Naive thymus-derived CD8-positive, alpha-beta T cell (primary cell): ENCODE results near the gene GRID1. TPM values are rescaled to one million over a fixed set of nuclear protein-coding genes. Genes with fewer than 3 reads are reported as not detected.

ENCODE experiments used
- ATAC-seq, 2 donors: fragments of 150-1000 bp; cut with Tn5 transposase in 1 of 2; sonication (Bioruptor Pico), chemical (Tn5 transposase) in 1 of 2; 1 replicate in 1 of 2; 2 replicates in 1 of 2; pipeline ENCODE4 v1.10.0; 2021; ENCODE audit warnings: mild to moderate bottlenecking in 2 of 2, moderate library complexity in 2 of 2
- POLR2A ChIA-PET: fragments of 350-600 bp; sonication (Branson Sonifier 250); formaldehyde crosslinking; loops from one replicate; lab custom pipeline; 2021; ENCODE audit warnings: antibody characterized with exemption; lab: Charles Lee
- DNase-seq, 10 donors: peaks; one replicate each; pipeline versions ENCODE4 v3.0.0 to v3.0.0-alpha.2; 2020 to 2022
- H3K27ac Mint-ChIP-seq, 10 donors: one replicate each; pipeline ENCODE4 v1.8.0; 2020 to 2022; ENCODE audit warnings: mild to moderate bottlenecking in 10 of 10, mixed read lengths in 10 of 10, moderate library complexity in 4 of 10, inconsistent platforms in 1 of 10
- H3K27me3 Mint-ChIP-seq, 5 donors: one replicate each; pipeline ENCODE4 v1.8.0; 2021 to 2022; ENCODE audit warnings: mixed read lengths in 5 of 5
- H3K36me3 Mint-ChIP-seq, 3 donors: one replicate each; pipeline ENCODE4 v1.8.0; 2020 to 2022; ENCODE audit warnings: mixed read lengths in 3 of 3, mild to moderate bottlenecking in 2 of 3, inconsistent platforms in 1 of 3
- H3K4me1 Mint-ChIP-seq, 4 donors: one replicate each; pipeline ENCODE4 v1.8.0; 2021 to 2022; ENCODE audit warnings: mixed read lengths in 4 of 4
- H3K4me3 Mint-ChIP-seq, 10 donors: one replicate each; pipeline ENCODE4 v1.8.0; 2020 to 2022; ENCODE audit warnings: mild to moderate bottlenecking in 10 of 10, mixed read lengths in 10 of 10, moderate library complexity in 6 of 10, inconsistent platforms in 1 of 10
- H3K9me3 Mint-ChIP-seq, 9 donors: one replicate each; pipeline ENCODE4 v1.8.0; 2020 to 2022; ENCODE audit warnings: mixed read lengths in 9 of 9, mild to moderate bottlenecking in 3 of 9, inconsistent platforms in 1 of 9, moderate library complexity in 1 of 9
- polyA plus RNA-seq, 3 donors: library from polyadenylated mRNA; unstranded; fragments of 300-500 nt; fragmentation: Illumina TruSeq; gene quantifications; one replicate each; pipeline ENCODE4 v1.2.3, GENCODE V29; 2021
- total RNA-seq, 8 experiments: library from RNA in 2 of 8; stranded (reverse) in 2 of 8; gene quantifications; one replicate each; pipeline ENCODE4 v1.2.3 and lab custom pipeline; 2021 to 2026

Gene GRID1
- total and polyA plus RNA-seq, 5 experiments from 2014 or later, result not detected

DNA sequence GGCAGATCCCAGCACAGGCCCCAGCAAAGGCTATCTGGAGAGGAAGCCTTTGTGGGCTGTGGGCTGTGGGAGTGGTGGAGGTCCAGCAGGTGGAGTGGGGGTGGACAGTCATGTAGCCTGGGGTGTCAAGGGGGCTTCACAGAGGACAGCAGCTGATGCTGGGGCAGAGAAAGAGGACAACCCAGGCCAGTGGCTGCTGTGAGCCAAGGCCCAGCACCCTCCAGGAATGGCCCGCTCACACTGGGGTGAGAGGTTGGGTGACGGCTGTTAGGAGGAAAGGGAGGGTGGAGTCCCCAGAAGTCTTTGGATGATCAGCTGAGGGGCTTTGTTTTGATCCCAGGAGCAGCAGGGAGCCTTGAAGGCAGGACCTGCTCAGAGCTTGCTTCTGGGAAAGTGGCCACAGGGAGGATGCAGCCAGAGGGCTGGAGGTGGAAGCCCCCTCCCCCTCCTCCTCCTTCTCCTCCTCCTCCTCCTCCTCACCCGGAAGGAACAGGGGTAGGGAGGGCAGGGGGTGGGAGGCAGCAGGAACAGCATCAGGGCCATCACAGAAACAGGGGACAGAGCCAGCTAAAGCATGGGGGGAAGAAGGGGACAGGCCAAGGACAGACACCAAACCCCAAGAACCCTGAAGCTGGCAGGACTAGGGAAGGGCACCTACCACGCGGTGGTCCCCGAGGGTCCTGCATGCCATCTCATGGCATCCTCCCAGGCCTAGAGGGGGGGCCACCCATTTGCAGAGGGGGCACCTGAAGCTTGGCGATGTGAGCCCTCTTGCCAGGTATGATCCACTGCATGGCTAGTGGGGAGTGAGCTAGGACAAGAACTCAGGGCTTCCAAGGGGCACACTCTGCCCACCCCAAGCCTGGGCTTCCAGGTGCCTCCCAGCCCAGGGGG lies 144.9 kb downstream of the GRID1 start:
- Mint-ChIP-seq H3K36me3 (no peaks in the 10 kb centered on the region), H3K27me3 (peaks cover 0 to 5% (median 0%) of the 10 kb centered on the region in 5 donors), H3K4me3 (no peak overlapping the region), H3K27ac (no peak overlapping the region), H3K9me3 (no peaks in the 10 kb centered on the region), H3K4me1 (peaks cover 0 to 2% (median under 1%) of the 10 kb centered on the region in 4 donors)
- POLR2A ChIA-PET, result no interaction called here
- ATAC-seq, result no peak
- DNase-seq, result no peak

DNA sequence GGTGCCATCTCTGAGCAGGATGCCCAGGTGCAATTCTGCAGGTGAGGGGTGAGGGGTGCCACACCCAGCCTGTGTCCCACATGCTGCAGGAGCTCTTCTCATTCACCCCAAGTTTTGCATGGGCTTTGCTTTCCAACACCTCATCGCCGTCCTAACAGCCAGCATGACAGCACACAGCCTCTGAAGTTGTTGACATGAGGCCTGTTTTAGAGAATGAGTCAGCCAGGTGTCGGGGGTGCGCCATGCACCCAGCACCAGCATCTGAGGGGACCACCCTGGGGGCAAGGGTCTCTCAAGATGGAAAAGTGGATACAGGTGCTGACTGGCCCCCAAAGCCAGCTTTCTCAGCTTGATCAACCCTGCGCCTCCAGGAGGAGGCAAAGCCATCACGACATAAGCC lies 146.0 kb downstream of the GRID1 start:
- POLR2A ChIA-PET, result no interaction called here
- Mint-ChIP-seq H3K4me3 (no peak overlapping the region), H3K9me3 (no peaks in the 10 kb centered on the region), H3K27ac (no peak overlapping the region), H3K27me3 (peaks cover 0 to 14% (median 2%) of the 10 kb centered on the region in 5 donors), H3K4me1 (peaks cover 0 to 2% (median under 1%) of the 10 kb centered on the region in 4 donors), H3K36me3 (no peaks in the 10 kb centered on the region)
- DNase-seq (no peak), ATAC-seq (no peak)

DNA sequence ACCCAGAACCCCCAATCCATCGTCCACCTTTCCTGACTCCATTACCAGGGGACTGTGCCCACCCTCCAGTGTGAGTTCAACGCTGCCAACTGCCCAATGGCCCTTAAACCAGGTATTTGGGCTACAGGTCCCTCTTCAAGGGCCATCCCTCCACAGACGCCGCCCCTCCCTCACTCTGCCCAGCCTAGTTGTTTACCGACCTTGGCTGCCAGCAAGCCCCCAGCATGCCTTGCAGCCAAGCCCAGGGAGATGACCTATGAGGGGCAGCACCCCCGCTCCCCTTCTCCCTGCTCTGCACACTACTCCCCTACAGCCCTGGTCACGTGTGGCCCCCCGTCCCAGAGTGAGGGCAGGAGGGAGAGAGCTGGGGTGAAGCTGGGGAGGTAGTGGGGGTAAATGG lies 147.3 kb downstream of the GRID1 start:
- POLR2A ChIA-PET, result no interaction called here
- Mint-ChIP-seq H3K9me3 (no peaks in the 10 kb centered on the region), H3K27ac (no peak overlapping the region), H3K4me1 (peaks cover 0 to 1% (median 0%) of the 10 kb centered on the region in 4 donors), H3K4me3 (no peak overlapping the region), H3K27me3 (peaks cover 0 to 13% (median 2%) of the 10 kb centered on the region in 5 donors), H3K36me3 (no peaks in the 10 kb centered on the region)
- DNase-seq, result no peak
- ATAC-seq, result no peak

DNA sequence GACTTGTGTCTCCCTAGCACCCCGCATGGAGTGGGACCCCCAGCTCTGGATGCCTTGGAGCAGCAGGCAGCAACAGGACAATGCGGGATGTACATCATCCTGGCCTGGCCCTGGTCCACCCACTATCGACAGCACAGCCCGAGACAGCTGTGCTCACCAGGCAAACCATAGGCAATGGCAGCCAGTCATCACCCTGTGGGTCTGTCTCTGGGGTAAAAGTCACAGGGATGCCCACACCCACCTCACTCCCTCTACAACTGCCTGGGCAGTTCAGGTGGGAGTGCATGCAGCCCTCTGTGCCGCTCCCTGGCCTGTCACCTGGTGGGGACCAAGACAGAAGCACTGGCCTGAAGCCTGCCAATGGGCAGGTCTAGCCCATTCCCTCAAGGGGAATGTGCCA lies 147.8 kb downstream of the GRID1 start:
- H3K4me3 Mint-ChIP-seq, result no peak overlapping the region
- H3K27ac Mint-ChIP-seq, result no peak overlapping the region
- H3K4me1 Mint-ChIP-seq, result peaks cover 0 to 1% (median 0%) of the 10 kb centered on the region in 4 donors
- POLR2A ChIA-PET, result no interaction called here
- H3K27me3 Mint-ChIP-seq, result peaks cover 0 to 15% (median 2%) of the 10 kb centered on the region in 5 donors
- ATAC-seq (no peak), DNase-seq (peak in 1 of 10 donors; percentile 36)
- no peaks in the 10 kb centered on the region for H3K36me3 Mint-ChIP-seq
- no peaks in the 10 kb centered on the region for H3K9me3 Mint-ChIP-seq

DNA sequence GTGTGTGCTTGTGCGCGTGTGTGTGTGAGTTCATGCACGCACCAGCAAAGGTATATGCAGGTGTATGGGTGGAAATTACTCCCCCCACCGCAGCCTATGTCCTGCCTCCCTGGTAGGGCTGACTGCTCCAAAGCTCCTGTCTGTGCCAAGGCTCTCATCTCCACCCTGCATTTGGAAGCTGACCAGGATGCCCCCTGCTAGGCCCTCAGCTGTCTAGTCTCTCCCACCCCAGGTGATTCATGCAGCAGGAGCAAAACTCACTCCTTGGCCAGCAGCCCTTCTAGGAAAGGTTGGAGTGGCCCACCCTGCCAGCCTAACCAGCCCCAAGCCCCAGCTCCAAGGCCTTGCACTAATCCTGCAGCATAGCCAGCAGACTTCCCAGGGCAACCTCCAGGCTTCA lies 148.4 kb downstream of the GRID1 start:
- Mint-ChIP-seq H3K27me3 (peaks cover 0 to 22% (median 3%) of the 10 kb centered on the region in 5 donors), H3K36me3 (no peaks in the 10 kb centered on the region), H3K4me1 (no peaks in the 10 kb centered on the region), H3K9me3 (no peaks in the 10 kb centered on the region), H3K27ac (no peak overlapping the region), H3K4me3 (no peak overlapping the region)
- ATAC-seq (no peak), DNase-seq (peak in 1 of 10 donors; percentile 30)
- POLR2A ChIA-PET, result no interaction called here

DNA sequence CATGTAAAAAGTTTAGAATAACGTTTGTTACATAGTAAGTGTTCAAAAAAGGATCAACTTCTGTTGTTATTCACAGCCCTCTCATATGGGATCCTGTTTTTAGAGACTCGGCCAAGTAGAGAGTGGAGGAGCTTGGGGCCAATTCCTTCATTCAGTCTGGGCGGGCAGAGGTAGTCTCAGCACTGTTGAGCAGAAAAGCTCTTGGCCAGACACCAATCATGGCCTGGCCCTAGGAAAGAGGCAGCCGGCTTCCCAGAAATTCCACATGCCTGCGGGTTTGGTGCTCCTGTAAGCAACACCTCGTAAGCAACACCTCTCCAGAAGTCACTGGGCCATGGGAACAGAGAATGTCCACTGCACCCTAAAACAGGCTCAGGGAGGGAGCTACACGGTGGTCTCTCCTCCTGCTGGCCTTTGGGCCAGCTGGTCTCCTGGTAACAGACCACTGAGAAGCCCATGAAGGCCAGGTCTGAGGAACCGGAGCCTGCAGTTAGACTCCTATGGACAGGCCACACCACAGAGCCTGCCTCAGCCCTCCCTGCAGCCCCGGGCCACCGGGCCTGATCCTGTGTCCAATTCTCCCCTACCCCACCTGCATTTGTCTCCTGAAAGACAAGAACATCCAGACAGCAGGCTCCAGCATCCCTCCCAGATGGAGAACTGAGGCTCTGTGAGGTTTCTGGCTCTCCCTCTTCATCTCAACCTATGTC lies 149.1 kb downstream of the GRID1 start:
- DNase-seq (peak in 1 of 10 donors; percentile 22), ATAC-seq (no peak)
- Mint-ChIP-seq H3K27me3 (peaks cover 0 to 25% (median 3%) of the 10 kb centered on the region in 5 donors), H3K9me3 (no peaks in the 10 kb centered on the region), H3K4me1 (no peaks in the 10 kb centered on the region), H3K27ac (no peak overlapping the region), H3K36me3 (no peaks in the 10 kb centered on the region), H3K4me3 (no peak overlapping the region)
- POLR2A ChIA-PET, result no interaction called here

DNA sequence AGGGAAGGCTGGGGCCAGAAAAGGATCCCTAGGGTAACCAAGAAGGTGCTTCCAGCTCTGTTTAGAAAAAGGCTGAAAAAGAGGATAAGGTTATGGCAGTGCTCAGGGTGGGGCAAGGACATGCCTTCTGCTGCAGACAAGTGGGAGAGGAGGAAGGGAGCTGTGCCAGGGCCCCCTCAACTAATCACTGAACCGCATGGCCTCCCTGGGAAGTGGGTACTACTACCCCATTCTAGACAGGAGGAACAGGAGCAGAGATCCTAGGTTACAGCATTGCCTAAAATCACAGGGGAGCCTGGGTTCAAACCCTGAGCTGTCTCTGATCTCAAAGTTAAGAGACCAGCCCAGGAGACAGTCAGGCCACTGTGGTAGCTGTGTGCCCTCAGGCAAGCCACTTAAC lies 149.7 kb downstream of the GRID1 start:
- POLR2A ChIA-PET, result no interaction called here
- no peak overlapping the region for H3K27ac Mint-ChIP-seq
- H3K27me3 Mint-ChIP-seq, result peaks cover 0 to 25% (median 3%) of the 10 kb centered on the region in 5 donors
- no peak for DNase-seq
- no peaks in the 10 kb centered on the region for H3K4me1 Mint-ChIP-seq
- no peak for ATAC-seq
- no peaks in the 10 kb centered on the region for H3K36me3 Mint-ChIP-seq
- no peaks in the 10 kb centered on the region for H3K9me3 Mint-ChIP-seq
- H3K4me3 Mint-ChIP-seq, result no peak overlapping the region

DNA sequence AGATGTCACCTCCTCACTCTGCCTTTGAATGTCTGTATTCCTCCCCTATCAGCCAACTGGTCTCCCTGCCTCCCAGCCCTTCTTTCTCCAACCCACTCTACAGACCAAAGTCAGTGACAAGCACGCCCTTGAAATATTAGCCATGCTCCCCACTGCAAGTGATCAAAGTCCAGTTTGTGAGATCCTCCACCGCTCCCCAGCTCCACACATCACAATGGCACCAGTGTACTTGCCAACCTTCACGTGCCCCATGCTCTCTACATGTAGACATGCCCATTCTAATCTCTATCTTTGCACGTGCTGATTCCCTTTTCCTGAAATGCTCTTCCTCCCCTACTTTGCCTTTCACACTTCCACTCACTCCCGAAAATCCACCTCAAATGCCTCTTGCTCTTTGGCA lies 150.9 kb downstream of the GRID1 start:
- DNase-seq (no peak), ATAC-seq (no peak)
- H3K27me3 Mint-ChIP-seq, result peaks cover 0 to 25% (median 3%) of the 10 kb centered on the region in 5 donors
- no peak overlapping the region for H3K4me3 Mint-ChIP-seq
- no peaks in the 10 kb centered on the region for H3K36me3 Mint-ChIP-seq
- POLR2A ChIA-PET, result no interaction called here
- no peaks in the 10 kb centered on the region for H3K4me1 Mint-ChIP-seq
- H3K9me3 Mint-ChIP-seq, result no peaks in the 10 kb centered on the region
- no peak overlapping the region for H3K27ac Mint-ChIP-seq

DNA sequence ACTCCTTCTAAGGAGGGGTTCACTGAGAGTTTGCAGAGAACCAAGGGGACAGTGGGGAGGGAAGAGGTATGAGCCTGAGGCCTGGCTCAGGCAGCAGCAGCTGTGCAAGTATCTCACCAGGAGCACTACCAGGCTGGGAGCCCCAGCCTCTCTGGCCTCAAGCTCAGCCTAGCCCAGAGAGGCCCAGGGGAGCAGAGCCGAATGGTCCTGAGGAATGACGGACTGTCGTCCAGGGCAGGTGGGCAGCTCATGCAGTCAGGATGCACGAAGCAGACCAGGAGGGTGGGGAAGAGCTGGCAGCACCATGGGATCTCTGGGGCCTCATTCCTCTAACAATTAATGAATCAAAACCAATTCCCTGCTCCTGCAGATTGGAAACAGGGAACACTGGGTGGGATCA lies 151.5 kb downstream of the GRID1 start:
- Mint-ChIP-seq H3K36me3 (no peaks in the 10 kb centered on the region), H3K27me3 (peaks cover 0 to 25% (median 3%) of the 10 kb centered on the region in 5 donors), H3K4me1 (no peaks in the 10 kb centered on the region), H3K27ac (no peak overlapping the region), H3K4me3 (no peak overlapping the region), H3K9me3 (no peaks in the 10 kb centered on the region)
- no peak for DNase-seq
- POLR2A ChIA-PET, result no interaction called here
- no peak for ATAC-seq

DNA sequence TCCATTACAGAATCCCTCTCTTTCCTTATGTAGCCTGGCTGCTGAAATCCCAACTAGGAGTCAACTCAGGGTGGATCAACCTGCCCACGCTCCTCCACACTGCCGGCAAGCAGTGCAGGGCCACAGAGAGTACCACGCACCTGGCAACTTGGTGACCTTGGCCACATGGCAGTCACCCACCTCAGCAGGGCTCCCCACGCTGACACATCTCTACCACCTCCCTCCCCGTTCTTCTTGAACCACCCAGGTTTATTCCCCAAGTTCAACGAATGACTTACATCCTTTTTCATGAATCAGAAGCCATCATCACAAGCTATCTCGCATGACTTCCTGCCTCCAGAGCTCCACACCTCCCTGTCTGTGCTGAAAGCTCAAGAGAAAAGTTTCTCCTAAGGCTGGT lies 153.4 kb downstream of the GRID1 start:
- Mint-ChIP-seq H3K4me1 (no peaks in the 10 kb centered on the region), H3K4me3 (no peak overlapping the region), H3K27me3 (peaks cover 0 to 33% (median 2%) of the 10 kb centered on the region in 5 donors), H3K9me3 (no peaks in the 10 kb centered on the region), H3K27ac (no peak overlapping the region), H3K36me3 (no peaks in the 10 kb centered on the region)
- DNase-seq, result no peak
- POLR2A ChIA-PET, result no interaction called here
- no peak for ATAC-seq

DNA sequence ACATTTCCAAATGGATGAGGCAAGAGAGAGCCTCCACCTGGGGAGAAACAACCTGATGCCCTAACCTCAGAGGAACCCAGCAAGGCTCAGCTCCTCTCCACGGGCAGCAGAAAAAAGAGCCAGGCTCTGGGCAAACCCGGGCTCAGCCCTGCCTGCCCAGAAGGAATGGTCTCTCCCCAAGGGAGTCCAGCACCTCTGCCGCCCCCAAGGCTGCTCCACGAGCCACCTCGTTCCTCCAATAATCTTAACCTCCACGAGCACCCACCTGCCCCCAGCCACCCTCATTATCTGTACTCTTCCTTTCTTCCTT lies 154.2 kb downstream of the GRID1 start:
- POLR2A ChIA-PET, result no interaction called here
- Mint-ChIP-seq H3K4me3 (no peak overlapping the region), H3K27me3 (peaks cover 0 to 33% (median 2%) of the 10 kb centered on the region in 5 donors), H3K36me3 (no peaks in the 10 kb centered on the region), H3K9me3 (no peaks in the 10 kb centered on the region), H3K4me1 (no peaks in the 10 kb centered on the region), H3K27ac (no peak overlapping the region)
- no peak for ATAC-seq
- DNase-seq, result no peak

DNA sequence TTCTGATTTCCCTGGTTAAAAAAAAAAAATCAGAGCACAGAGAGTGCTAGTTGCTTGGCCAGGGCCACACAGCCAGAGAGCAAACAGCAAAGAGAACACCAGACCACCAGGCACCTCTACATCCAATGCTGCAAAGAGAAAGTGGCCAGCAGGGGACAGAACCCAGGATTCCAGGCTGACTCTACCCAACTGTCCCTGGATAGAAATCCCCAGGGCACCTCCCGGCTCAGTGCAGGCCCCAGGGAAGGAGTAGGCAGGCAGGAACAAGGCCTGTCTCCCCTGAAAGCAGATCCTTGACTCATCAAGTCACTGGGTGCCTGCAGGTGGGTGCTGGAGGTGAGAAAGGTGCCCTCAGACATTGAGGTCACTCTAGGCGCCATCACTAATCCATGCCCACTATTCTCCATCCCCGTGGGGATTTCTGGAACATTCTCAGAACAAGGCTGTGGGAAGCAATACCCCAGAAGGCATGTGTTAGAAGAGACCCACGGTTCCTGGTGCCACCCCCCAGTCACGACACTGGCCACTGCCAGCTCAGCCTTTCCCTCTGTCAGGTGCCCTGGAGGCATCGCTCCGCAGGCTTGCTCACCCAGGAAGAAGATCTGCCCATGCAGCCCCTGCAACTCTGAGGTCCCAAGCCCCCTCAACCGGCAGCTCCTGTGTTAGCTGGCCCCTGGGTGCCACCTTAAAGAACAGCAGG lies 154.8 kb downstream of the GRID1 start:
- POLR2A ChIA-PET, result no interaction called here
- H3K9me3 Mint-ChIP-seq, result no peaks in the 10 kb centered on the region
- ATAC-seq, result no peak
- H3K27ac Mint-ChIP-seq, result no peak overlapping the region
- peaks cover 0 to 33% (median 2%) of the 10 kb centered on the region in 5 donors for H3K27me3 Mint-ChIP-seq
- no peaks in the 10 kb centered on the region for H3K36me3 Mint-ChIP-seq
- H3K4me3 Mint-ChIP-seq, result no peak overlapping the region
- DNase-seq, result no peak
- no peaks in the 10 kb centered on the region for H3K4me1 Mint-ChIP-seq

DNA sequence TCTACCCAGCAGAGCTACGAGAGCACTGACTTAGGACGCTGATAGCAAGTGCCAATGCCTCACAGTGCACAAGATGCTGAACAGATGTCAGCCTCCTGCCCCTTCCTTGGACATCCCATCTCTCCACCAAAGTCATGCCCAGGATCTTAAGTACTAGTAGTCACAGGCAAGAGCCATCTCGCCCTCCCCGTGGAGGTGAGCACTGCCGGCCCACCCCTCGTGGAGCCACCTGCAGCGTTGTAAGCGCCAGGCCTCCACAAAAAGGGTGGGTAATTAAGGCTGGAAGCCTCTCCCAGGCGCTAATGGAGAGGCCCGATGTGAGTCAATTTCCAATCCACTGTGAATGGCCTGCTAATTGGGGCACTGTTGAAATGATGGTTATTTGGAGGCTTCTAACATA lies 156.2 kb downstream of the GRID1 start:
- Mint-ChIP-seq H3K4me1 (no peaks in the 10 kb centered on the region), H3K27me3 (peaks cover 0 to 25% (median 1%) of the 10 kb centered on the region in 5 donors)
- DNase-seq, result no peak

More for the DNA sequence above, 156.2 kb downstream of the GRID1 start:
- no peaks in the 10 kb centered on the region for H3K9me3 Mint-ChIP-seq
- no peak overlapping the region for H3K27ac Mint-ChIP-seq
- no peak overlapping the region for H3K4me3 Mint-ChIP-seq
- H3K36me3 Mint-ChIP-seq, result no peaks in the 10 kb centered on the region
- POLR2A ChIA-PET, result no interaction called here
- no peak for ATAC-seq
